ENCODE results near the gene GABRP.

- TF ChIP-seq RAD21 (IDR thresholded peaks at IDR 0.05; ENCODE audit: low read length) (no peak), TAF1 (IDR thresholded peaks at IDR 0.05; ENCODE audit: borderline replicate concordance, low read depth, low read length) (no peak), CTCF (IDR thresholded peaks at IDR 0.05) (no peak), USF2 (IDR thresholded peaks at IDR 0.05; ENCODE audit: borderline replicate concordance, low read depth, low read length) (no peak), EZH2phosphoT487 (IDR thresholded peaks at IDR 0.05; ENCODE audit: borderline replicate concordance, low read depth) (no peak)
These were observed 30.2 kb upstream of the GABRP start for GRCh38 chr5:170753311-170753710.

All from SK-N-SH (cell line).